Uterus (tissue), 4 donors: ENCODE results near the gene ZSCAN5C. TPM values are rescaled to one million over a fixed set of nuclear protein-coding genes. Genes with fewer than 3 reads are reported as not detected.

Experiments
- DNase-seq, 2 donors: peaks; one replicate each; pipeline ENCODE4 v3.0.0-alpha.2; 2019 to 2020
- H3K27ac ChIP-seq, 2 donors: fragments of 200-600 bp; sonication (generic); 1 replicate in 1 of 2; 2 replicates in 1 of 2; pipeline ENCODE4 v1.5.1; 2016 to 2018
- H3K27me3 ChIP-seq, 2 donors: fragments of 200-600 bp; sonication (generic); one replicate each; pipeline ENCODE4 v1.5.1; 2018 to 2019; ENCODE audit warnings: control low read depth in 1 of 2
- H3K36me3 ChIP-seq, 2 donors: fragments of 200-600 bp; sonication (generic); one replicate each; pipeline ENCODE4 v1.5.1; 2019; ENCODE audit warnings: control low read depth in 1 of 2
- H3K4me1 ChIP-seq, 2 donors: fragments of 200-600 bp; sonication (generic); one replicate each; pipeline ENCODE4 v1.5.1; 2018 to 2019; ENCODE audit warnings: control low read depth in 1 of 2
- H3K4me3 ChIP-seq, 2 donors: fragments of 200-600 bp; sonication (generic); 1 replicate in 1 of 2; 2 replicates in 1 of 2; pipeline ENCODE4 v1.5.1; 2018 to 2019; ENCODE audit warnings: mild to moderate bottlenecking in 1 of 2
- H3K9me3 ChIP-seq, 2 donors: fragments of 200-600 bp; sonication (generic); one replicate each; pipeline ENCODE4 v1.5.1; 2019; ENCODE audit warnings: control low read depth in 1 of 2
- CTCF ChIP-seq, 4 experiments: fragments of 200-600 bp in 2 of 4; fragments of 450-650 bp in 2 of 4; sonication (generic) in 2 of 4; IDR thresholded peaks; one replicate each; pipeline ENCODE4 v1.5.1; 2016 to 2019; ENCODE audit warnings: antibody characterized with exemption in 4 of 4, mild to moderate bottlenecking in 2 of 4, moderate library complexity in 1 of 4
- POLR2A ChIP-seq, 2 donors: fragments of 450-650 bp; IDR thresholded peaks; one replicate each; pipeline ENCODE4 v1.6.1; 2016; ENCODE audit warnings: antibody characterized with exemption in 2 of 2, mild to moderate bottlenecking in 1 of 2, moderate library complexity in 1 of 2
- intact Hi-C: fragments of 100-400 bp; cut with DNase I; formaldehyde crosslinking; loops from one replicate; pipeline ENCODE4 v1.15.1; 2023; ENCODE audit warnings: low total_unique reads
- total RNA-seq, 4 donors: library from RNA; depleted of rRNA in 3 of 4; stranded (reverse); fragments of >200 nt in 3 of 4; gene quantifications; one replicate each; pipeline versions ENCODE4 v1.1.0 to v1.2.4, GENCODE V29; 2014 to 2023
- donor health status: DM: yes; HTN: yes; CAD: no.

The ZSCAN5C gene
- total RNA-seq, 4 donors from 2014 or later: not detected

GRCh38 chr19:56258272-56258671, 56.2 kb downstream of the ZSCAN5C start:
- no peak for TF ChIP-seq CTCF (IDR thresholded peaks at IDR 0.05)
- no peak for TF ChIP-seq POLR2A (IDR thresholded peaks at IDR 0.05)
- H3K4me3 ChIP-seq: no peak overlapping the region
- no peaks in the 10 kb centered on the region for H3K4me1 ChIP-seq
- intact Hi-C loops: loop anchor here (10.0 kb wide), 1 partner anchor 97 kb away; no protein-coding TSS in a partner anchor
- H3K27ac ChIP-seq: no peak overlapping the region
- no peaks in the 10 kb centered on the region for H3K27me3 ChIP-seq
- DNase-seq: no peak
- no peaks in the 10 kb centered on the region for H3K36me3 ChIP-seq
- H3K9me3 ChIP-seq: no peaks in the 10 kb centered on the region

Other genes with a start within 250 kb of the ZSCAN5C start
- gene NLRP5, start 215.5 kb upstream of the ZSCAN5C start, total RNA-seq: under 1 TPM in 1 of 4 donors, not detected in 3; 0.35 TPM
- gene ZNF787, start 81.0 kb upstream of the ZSCAN5C start, total RNA-seq: 10 to 100 TPM in 2 of 4 donors, 1 to 10 TPM in 1, not detected in 1; 3.3 to 32.1 (median 21.5) TPM
- gene ZNF444, start 61.0 kb upstream of the ZSCAN5C start, total RNA-seq: 10 to 100 TPM in 3 of 4 donors, 1 to 10 TPM in 1; 5.3 to 38.9 (median 21.0) TPM
- gene GALP, start 26.3 kb upstream of the ZSCAN5C start, total RNA-seq: not detected
- not detected for gene ZSCAN5B, start 4.5 kb upstream of the ZSCAN5C start, total RNA-seq
- not detected for gene EDDM13, start 70.5 kb downstream of the ZSCAN5C start, total RNA-seq
- gene ZSCAN5A, start 112.6 kb downstream of the ZSCAN5C start, total RNA-seq: 10 to 100 TPM in 2 of 4 donors, 1 to 10 TPM in 2; 1.3 to 20.7 (median 12.3) TPM
- 10 to 100 TPM in 1 of 4 donors, 1 to 10 TPM in 3; 7.5 to 14.1 (median 8.6) TPM for gene ZNF582, start 191.3 kb downstream of the ZSCAN5C start, total RNA-seq
- 10 to 100 TPM in 3 of 4 donors, 1 to 10 TPM in 1; 1.5 to 25.1 (median 14.4) TPM for gene ZNF583, start 202.1 kb downstream of the ZSCAN5C start, total RNA-seq